HepG2 (cell line): ENCODE results near the gene SLC6A12. TPM values are rescaled to one million over a fixed set of nuclear protein-coding genes. Genes with fewer than 3 reads are reported as not detected.

Experiments used
- DPF2 ChIP-seq: sonication (generic); formaldehyde crosslinking; IDR thresholded peaks from 2 replicates; pipeline ENCODE4 v1.4.0; 2020; ENCODE audit warnings: mild to moderate bottlenecking, low read depth, missing genetic modification reagents, borderline replicate concordance
- HNF4A ChIP-seq: sonication (generic); formaldehyde crosslinking; IDR thresholded peaks from 2 replicates; pipeline ENCODE4 v1.4.0; 2020; ENCODE audit warnings: missing genetic modification reagents
- JUND ChIP-seq: sonication (generic); formaldehyde crosslinking; IDR thresholded peaks from 2 replicates; pipeline ENCODE4 v1.8.0; 2022; ENCODE audit warnings: mild to moderate bottlenecking, missing genetic modification reagents
- KDM6A ChIP-seq: IDR thresholded peaks from 2 replicates; pipeline ENCODE4 v1.6.1; 2016; ENCODE audit warnings: low read depth
- KLF6 ChIP-seq: IDR thresholded peaks from 2 replicates; pipeline ENCODE4 v1.8.0; 2016; ENCODE audit warnings: missing biosample characterization, missing genetic modification reagents
- PCBP2 ChIP-seq: fragments of 200-400 bp; formaldehyde crosslinking; optimal IDR thresholded peaks from 2 replicates; pipeline ENCODE3; 2018; ENCODE audit warnings: low read length, low read depth; ENCODE audit not compliant: poor library complexity, severe bottlenecking
- ZNF44 ChIP-seq: sonication (generic); formaldehyde crosslinking; IDR thresholded peaks from 2 replicates; pipeline ENCODE4 v1.5.1; 2020; ENCODE audit warnings: mild to moderate bottlenecking, missing genetic modification reagents
- ZNF563 ChIP-seq: sonication (generic); formaldehyde crosslinking; IDR thresholded peaks from 2 replicates; pipeline ENCODE4 v1.8.0; 2022; ENCODE audit warnings: mild to moderate bottlenecking, moderate library complexity, missing genetic modification reagents
- ZNF782 ChIP-seq: sonication (generic); formaldehyde crosslinking; IDR thresholded peaks from 2 replicates; pipeline ENCODE4 v1.4.0; 2020; ENCODE audit warnings: missing genetic modification reagents, mild to moderate bottlenecking, borderline replicate concordance
- polyA plus RNA-seq, 8 experiments: library from polyadenylated mRNA; depleted of rRNA in 3 of 8; stranded (reverse) in 7 of 8; unstranded in 1 of 8; fragments of >200 nt; fragmentation: Illumina TruSeq in 4 of 8; extraction: Trizol in 4 of 8; gene quantifications; 2 replicates each; pipeline versions ENCODE4 v1.2.1 to v1.2.3, GENCODE V29; 2011 to 2016; ENCODE audit warnings: low read depth in 4 of 8, missing spikeins in 1 of 8, mixed read lengths in 1 of 8; ENCODE audit not compliant: insufficient read depth in 1 of 8
- total RNA-seq, 5 experiments: library from RNA; depleted of rRNA; stranded (reverse); fragments of >200 nt; fragmentation: Illumina TruSeq; extraction: Trizol; gene quantifications; 2 replicates each; pipeline ENCODE4 v1.2.3, GENCODE V29; 2016; ENCODE audit warnings: low read depth in 1 of 5
- TF ChIP-seq, protein P1 (sequence below): sonication (generic); formaldehyde crosslinking; IDR thresholded peaks from 2 replicates; pipeline ENCODE4 v1.4.0; 2020; ENCODE audit warnings: mild to moderate bottlenecking, missing genetic modification reagents
- TF ChIP-seq, protein P2 (sequence below): sonication (generic); formaldehyde crosslinking; IDR thresholded peaks from 2 replicates; pipeline ENCODE4; 2020; ENCODE audit warnings: missing genetic modification reagents, mild to moderate bottlenecking, borderline replicate concordance
- TF ChIP-seq, protein P3 (sequence below): sonication (generic); formaldehyde crosslinking; IDR thresholded peaks from 2 replicates; pipeline ENCODE4 v1.4.0; 2020; ENCODE audit warnings: missing genetic modification reagents
- TF ChIP-seq, protein P4 (sequence below): sonication (generic); formaldehyde crosslinking; IDR thresholded peaks from 2 replicates; pipeline ENCODE4 v1.9.0; 2021; ENCODE audit warnings: mild to moderate bottlenecking, missing genetic modification reagents

Gene SLC6A12
- total and polyA plus RNA-seq, 2 of the 13 experiments (the other 11 are each of a cell fraction or from before 2014, with no cell fraction given), result 3.7 to 18.8 TPM

DNA sequence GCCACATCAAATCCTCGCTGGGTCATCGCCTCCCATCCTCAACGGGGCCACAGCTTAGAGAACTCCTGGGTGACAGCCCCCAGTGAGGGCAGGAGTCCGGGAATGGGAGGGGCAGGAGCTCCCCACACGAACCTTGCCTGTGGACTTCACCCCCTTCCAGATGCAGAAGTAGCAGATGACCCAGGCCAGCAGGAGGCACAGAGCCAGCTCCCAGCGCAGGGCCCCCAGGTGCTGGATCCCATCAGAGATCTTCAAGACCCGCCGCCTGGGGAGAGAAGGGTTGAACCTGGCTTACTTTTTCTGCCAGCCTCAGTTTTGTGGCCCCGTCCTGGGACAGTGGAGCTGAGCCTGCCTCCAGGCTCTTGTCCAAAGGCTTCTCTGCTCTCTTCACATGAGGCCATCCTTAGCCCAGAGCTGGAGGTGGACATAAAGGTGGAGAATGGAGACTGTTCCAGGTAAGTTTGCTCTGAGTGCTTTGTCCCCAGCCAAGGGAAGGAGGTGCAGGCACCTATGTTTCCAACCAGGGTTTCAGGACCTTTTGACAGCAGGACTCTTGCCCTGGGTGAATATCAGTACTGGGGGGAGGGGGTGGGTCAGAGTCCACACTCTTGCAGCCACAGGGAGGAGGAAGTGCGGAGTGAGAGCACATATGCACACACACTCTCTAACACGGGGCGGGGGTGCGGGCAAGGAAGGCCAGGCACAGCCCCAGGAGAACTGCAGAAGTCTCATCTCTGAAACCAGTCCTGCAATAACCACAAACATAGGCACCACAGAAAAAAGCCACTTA is 23.3 kb upstream of the SLC6A12 start (continued):
- TF ChIP-seq, protein P1, sequence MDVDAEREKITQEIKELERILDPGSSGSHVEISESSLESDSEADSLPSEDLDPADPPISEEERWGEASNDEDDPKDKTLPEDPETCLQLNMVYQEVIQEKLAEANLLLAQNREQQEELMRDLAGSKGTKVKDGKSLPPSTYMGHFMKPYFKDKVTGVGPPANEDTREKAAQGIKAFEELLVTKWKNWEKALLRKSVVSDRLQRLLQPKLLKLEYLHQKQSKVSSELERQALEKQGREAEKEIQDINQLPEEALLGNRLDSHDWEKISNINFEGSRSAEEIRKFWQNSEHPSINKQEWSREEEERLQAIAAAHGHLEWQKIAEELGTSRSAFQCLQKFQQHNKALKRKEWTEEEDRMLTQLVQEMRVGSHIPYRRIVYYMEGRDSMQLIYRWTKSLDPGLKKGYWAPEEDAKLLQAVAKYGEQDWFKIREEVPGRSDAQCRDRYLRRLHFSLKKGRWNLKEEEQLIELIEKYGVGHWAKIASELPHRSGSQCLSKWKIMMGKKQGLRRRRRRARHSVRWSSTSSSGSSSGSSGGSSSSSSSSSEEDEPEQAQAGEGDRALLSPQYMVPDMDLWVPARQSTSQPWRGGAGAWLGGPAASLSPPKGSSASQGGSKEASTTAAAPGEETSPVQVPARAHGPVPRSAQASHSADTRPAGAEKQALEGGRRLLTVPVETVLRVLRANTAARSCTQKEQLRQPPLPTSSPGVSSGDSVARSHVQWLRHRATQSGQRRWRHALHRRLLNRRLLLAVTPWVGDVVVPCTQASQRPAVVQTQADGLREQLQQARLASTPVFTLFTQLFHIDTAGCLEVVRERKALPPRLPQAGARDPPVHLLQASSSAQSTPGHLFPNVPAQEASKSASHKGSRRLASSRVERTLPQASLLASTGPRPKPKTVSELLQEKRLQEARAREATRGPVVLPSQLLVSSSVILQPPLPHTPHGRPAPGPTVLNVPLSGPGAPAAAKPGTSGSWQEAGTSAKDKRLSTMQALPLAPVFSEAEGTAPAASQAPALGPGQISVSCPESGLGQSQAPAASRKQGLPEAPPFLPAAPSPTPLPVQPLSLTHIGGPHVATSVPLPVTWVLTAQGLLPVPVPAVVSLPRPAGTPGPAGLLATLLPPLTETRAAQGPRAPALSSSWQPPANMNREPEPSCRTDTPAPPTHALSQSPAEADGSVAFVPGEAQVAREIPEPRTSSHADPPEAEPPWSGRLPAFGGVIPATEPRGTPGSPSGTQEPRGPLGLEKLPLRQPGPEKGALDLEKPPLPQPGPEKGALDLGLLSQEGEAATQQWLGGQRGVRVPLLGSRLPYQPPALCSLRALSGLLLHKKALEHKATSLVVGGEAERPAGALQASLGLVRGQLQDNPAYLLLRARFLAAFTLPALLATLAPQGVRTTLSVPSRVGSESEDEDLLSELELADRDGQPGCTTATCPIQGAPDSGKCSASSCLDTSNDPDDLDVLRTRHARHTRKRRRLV (CRISPR knock-in tag), result no peak
- no peak for TF ChIP-seq ZNF44 (CRISPR knock-in tag)
- TF ChIP-seq ZNF782 (CRISPR knock-in tag), result 0 out of 2 replicates have a peak, but pooled peaks have one; percentile 6
- peak; percentile 71 for TF ChIP-seq KDM6A
- TF ChIP-seq, protein P2, sequence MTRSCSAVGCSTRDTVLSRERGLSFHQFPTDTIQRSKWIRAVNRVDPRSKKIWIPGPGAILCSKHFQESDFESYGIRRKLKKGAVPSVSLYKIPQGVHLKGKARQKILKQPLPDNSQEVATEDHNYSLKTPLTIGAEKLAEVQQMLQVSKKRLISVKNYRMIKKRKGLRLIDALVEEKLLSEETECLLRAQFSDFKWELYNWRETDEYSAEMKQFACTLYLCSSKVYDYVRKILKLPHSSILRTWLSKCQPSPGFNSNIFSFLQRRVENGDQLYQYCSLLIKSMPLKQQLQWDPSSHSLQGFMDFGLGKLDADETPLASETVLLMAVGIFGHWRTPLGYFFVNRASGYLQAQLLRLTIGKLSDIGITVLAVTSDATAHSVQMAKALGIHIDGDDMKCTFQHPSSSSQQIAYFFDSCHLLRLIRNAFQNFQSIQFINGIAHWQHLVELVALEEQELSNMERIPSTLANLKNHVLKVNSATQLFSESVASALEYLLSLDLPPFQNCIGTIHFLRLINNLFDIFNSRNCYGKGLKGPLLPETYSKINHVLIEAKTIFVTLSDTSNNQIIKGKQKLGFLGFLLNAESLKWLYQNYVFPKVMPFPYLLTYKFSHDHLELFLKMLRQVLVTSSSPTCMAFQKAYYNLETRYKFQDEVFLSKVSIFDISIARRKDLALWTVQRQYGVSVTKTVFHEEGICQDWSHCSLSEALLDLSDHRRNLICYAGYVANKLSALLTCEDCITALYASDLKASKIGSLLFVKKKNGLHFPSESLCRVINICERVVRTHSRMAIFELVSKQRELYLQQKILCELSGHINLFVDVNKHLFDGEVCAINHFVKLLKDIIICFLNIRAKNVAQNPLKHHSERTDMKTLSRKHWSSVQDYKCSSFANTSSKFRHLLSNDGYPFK (CRISPR knock-in tag), result no peak
- TF ChIP-seq KLF6 (CRISPR knock-in tag), result no peak
- TF ChIP-seq HNF4A (CRISPR knock-in tag), result peak; percentile 88
- TF ChIP-seq DPF2 (CRISPR knock-in tag), result no peak
- peak; percentile 67; the same call in 1 of the 2 replicates for TF ChIP-seq ZNF563
- TF ChIP-seq PCBP2, result no peak
- no peak; the same call in 1 of the 2 replicates for TF ChIP-seq JUND (CRISPR knock-in tag)
- TF ChIP-seq, protein P3, sequence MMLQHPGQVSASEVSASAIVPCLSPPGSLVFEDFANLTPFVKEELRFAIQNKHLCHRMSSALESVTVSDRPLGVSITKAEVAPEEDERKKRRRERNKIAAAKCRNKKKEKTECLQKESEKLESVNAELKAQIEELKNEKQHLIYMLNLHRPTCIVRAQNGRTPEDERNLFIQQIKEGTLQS (CRISPR knock-in tag), result no peak
- TF ChIP-seq, protein P4, sequence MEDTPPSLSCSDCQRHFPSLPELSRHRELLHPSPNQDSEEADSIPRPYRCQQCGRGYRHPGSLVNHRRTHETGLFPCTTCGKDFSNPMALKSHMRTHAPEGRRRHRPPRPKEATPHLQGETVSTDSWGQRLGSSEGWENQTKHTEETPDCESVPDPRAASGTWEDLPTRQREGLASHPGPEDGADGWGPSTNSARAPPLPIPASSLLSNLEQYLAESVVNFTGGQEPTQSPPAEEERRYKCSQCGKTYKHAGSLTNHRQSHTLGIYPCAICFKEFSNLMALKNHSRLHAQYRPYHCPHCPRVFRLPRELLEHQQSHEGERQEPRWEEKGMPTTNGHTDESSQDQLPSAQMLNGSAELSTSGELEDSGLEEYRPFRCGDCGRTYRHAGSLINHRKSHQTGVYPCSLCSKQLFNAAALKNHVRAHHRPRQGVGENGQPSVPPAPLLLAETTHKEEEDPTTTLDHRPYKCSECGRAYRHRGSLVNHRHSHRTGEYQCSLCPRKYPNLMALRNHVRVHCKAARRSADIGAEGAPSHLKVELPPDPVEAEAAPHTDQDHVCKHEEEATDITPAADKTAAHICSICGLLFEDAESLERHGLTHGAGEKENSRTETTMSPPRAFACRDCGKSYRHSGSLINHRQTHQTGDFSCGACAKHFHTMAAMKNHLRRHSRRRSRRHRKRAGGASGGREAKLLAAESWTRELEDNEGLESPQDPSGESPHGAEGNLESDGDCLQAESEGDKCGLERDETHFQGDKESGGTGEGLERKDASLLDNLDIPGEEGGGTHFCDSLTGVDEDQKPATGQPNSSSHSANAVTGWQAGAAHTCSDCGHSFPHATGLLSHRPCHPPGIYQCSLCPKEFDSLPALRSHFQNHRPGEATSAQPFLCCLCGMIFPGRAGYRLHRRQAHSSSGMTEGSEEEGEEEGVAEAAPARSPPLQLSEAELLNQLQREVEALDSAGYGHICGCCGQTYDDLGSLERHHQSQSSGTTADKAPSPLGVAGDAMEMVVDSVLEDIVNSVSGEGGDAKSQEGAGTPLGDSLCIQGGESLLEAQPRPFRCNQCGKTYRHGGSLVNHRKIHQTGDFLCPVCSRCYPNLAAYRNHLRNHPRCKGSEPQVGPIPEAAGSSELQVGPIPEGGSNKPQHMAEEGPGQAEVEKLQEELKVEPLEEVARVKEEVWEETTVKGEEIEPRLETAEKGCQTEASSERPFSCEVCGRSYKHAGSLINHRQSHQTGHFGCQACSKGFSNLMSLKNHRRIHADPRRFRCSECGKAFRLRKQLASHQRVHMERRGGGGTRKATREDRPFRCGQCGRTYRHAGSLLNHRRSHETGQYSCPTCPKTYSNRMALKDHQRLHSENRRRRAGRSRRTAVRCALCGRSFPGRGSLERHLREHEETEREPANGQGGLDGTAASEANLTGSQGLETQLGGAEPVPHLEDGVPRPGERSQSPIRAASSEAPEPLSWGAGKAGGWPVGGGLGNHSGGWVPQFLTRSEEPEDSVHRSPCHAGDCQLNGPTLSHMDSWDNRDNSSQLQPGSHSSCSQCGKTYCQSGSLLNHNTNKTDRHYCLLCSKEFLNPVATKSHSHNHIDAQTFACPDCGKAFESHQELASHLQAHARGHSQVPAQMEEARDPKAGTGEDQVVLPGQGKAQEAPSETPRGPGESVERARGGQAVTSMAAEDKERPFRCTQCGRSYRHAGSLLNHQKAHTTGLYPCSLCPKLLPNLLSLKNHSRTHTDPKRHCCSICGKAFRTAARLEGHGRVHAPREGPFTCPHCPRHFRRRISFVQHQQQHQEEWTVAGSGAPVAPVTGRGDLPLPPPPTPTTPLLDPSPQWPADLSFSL (CRISPR knock-in tag), result no peak
